Astrocyte (in vitro differentiated cells and primary cell): ENCODE data around the gene PPIL3. TPM values are rescaled to one million over a fixed set of nuclear protein-coding genes. Genes with fewer than 3 reads are reported as not detected.

Experiments used
- DNase-seq: peaks from one replicate; pipeline ENCODE4 v3.0.0-alpha.2; 2010; ENCODE audit warnings: low read depth
- FAIRE-seq: peaks from 2 replicates; lab custom pipeline; 2011; peaks lifted over from hg19 to GRCh38; lab: Jason Lieb, UNC
- H2AFZ ChIP-seq: 2 replicates; pipeline ENCODE4 v1.6.0; 2012; ENCODE audit warnings: low read depth, low read length, inconsistent platforms
- H3K27ac ChIP-seq: 2 replicates; pipeline ENCODE4 v1.5.1; 2011; ENCODE audit warnings: low read depth, low read length, inconsistent platforms
- H3K27me3 ChIP-seq: 2 replicates; pipeline ENCODE4 v1.6.0; 2011; ENCODE audit warnings: low read length, inconsistent platforms; ENCODE audit not compliant: insufficient read depth
- H3K36me3 ChIP-seq: 2 replicates; pipeline ENCODE4 v1.5.1; 2011; ENCODE audit warnings: low read length, inconsistent platforms; ENCODE audit not compliant: insufficient read depth
- H3K4me1 ChIP-seq: 2 replicates; pipeline ENCODE4 v1.5.1; 2011; ENCODE audit warnings: low read length, inconsistent platforms; ENCODE audit not compliant: insufficient read depth
- H3K4me2 ChIP-seq: 2 replicates; pipeline ENCODE4 v1.6.0; 2012; ENCODE audit warnings: low read length, inconsistent platforms
- H3K4me3 ChIP-seq: 2 replicates; pipeline ENCODE4 v1.5.1; 2011; ENCODE audit warnings: low read depth, mild to moderate bottlenecking, low read length, inconsistent platforms; ENCODE audit not compliant: insufficient read depth
- H3K79me2 ChIP-seq: 2 replicates; pipeline ENCODE4 v1.6.0; 2012; ENCODE audit warnings: mild to moderate bottlenecking, low read length, inconsistent platforms; ENCODE audit not compliant: insufficient read depth
- H3K9ac ChIP-seq: 2 replicates; pipeline ENCODE4 v1.6.0; 2012; ENCODE audit warnings: mild to moderate bottlenecking, low read length, inconsistent platforms
- H3K9me3 ChIP-seq: 2 replicates; pipeline ENCODE4 v1.5.1; 2012; ENCODE audit warnings: low read depth, mild to moderate bottlenecking, low read length, inconsistent platforms; ENCODE audit not compliant: insufficient read depth
- H4K20me1 ChIP-seq: 2 replicates; pipeline ENCODE4 v1.6.0; 2012; ENCODE audit warnings: low read length, inconsistent platforms; ENCODE audit not compliant: insufficient read depth
- H3K27ac Mint-ChIP-seq: one replicate; pipeline ENCODE4 v1.8.0; 2021; ENCODE audit warnings: mild to moderate bottlenecking, mixed read lengths; ENCODE audit not compliant: unreplicated experiment
- H3K27me3 Mint-ChIP-seq: one replicate; pipeline ENCODE4 v1.8.0; 2021; ENCODE audit warnings: low read depth, mixed read lengths; ENCODE audit not compliant: unreplicated experiment
- H3K36me3 Mint-ChIP-seq: one replicate; pipeline ENCODE4 v1.8.0; 2021; ENCODE audit warnings: low read depth, mixed read lengths; ENCODE audit not compliant: unreplicated experiment
- H3K4me1 Mint-ChIP-seq: one replicate; pipeline ENCODE4 v1.8.0; 2021; ENCODE audit warnings: low read depth, mixed read lengths; ENCODE audit not compliant: unreplicated experiment
- H3K4me3 Mint-ChIP-seq: one replicate; pipeline ENCODE4 v1.8.0; 2021; ENCODE audit warnings: mild to moderate bottlenecking, moderate library complexity, mixed read lengths; ENCODE audit not compliant: unreplicated experiment
- H3K9me3 Mint-ChIP-seq: one replicate; pipeline ENCODE4 v1.8.0; 2021; ENCODE audit warnings: mild to moderate bottlenecking, mixed read lengths; ENCODE audit not compliant: unreplicated experiment
- CTCF ChIP-seq: IDR thresholded peaks from 2 replicates; pipeline ENCODE4 v1.5.1; 2011; ENCODE audit warnings: low read depth, mild to moderate bottlenecking, inconsistent platforms, low read length, moderate library complexity; ENCODE audit not compliant: insufficient read depth
- EZH2 ChIP-seq: IDR thresholded peaks from 2 replicates; pipeline ENCODE4 v1.6.1; 2012; ENCODE audit warnings: mild to moderate bottlenecking, low read length, inconsistent platforms; ENCODE audit not compliant: insufficient read depth
- total RNA-seq: library from RNA; stranded (reverse); gene quantifications from 2 replicates; pipeline ENCODE4 v1.2.1, GENCODE V29; 2021

Gene PPIL3
- total RNA-seq, 1 donor from 2014 or later = 34.8 TPM

DNA sequence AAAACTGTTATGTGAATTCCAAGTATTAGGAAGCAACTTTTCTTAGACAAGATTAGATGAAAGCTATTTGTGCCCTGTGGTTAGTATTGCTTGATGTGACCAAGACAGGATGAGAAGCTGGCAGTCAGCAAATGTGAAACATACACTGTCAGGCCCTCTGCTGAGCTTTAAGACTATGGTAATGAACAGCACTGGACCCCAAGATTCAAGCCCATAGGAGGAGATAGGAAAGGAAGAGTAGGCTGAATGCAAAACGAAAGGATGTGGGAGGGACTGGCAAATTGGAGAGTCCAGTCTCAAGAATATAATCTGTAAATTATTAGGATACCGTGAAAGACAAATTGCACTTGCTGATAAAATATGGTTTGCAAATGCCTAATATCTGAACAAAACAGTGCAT is 60.8 kb downstream of the PPIL3 start:
- no peaks in the 10 kb centered on the region for H3K36me3 ChIP-seq
- Mint-ChIP-seq H3K27ac (no peak overlapping the region), H3K4me1 (no peaks in the 10 kb centered on the region), H3K36me3 (no peaks in the 10 kb centered on the region), H3K27me3 (no peaks in the 10 kb centered on the region), H3K9me3 (no peaks in the 10 kb centered on the region), H3K4me3 (no peak overlapping the region)
- H3K9me3 ChIP-seq = no peaks in the 10 kb centered on the region
- no peak overlapping the region for H3K4me3 ChIP-seq
- H3K79me2 ChIP-seq = no peaks in the 10 kb centered on the region
- no peak overlapping the region for H2AFZ ChIP-seq
- no peaks in the 10 kb centered on the region for H3K27me3 ChIP-seq
- no peak for FAIRE-seq
- H3K27ac ChIP-seq = no peak overlapping the region
- no peaks in the 10 kb centered on the region for H3K4me1 ChIP-seq
- H4K20me1 ChIP-seq = peaks cover 4% of the 10 kb centered on the region
- no peak for TF ChIP-seq EZH2
- no peak for TF ChIP-seq CTCF
- no peak for DNase-seq
- no peak overlapping the region for H3K9ac ChIP-seq
- H3K4me2 ChIP-seq = no peak overlapping the region

- Mint-ChIP-seq H3K36me3 (peaks cover 17% of the 10 kb centered on the region), H3K27me3 (no peaks in the 10 kb centered on the region), H3K4me1 (peaks cover 8% of the 10 kb centered on the region), H3K9me3 (no peaks in the 10 kb centered on the region), H3K27ac (no peak overlapping the region), H3K4me3 (no peak overlapping the region)
- Histone ChIP-seq H3K36me3 (peaks cover 47% of the 10 kb centered on the region), H3K27ac (no peak overlapping the region), H4K20me1 (peaks cover 44% of the 10 kb centered on the region), H3K9ac (no peak overlapping the region), H3K4me2 (no peak overlapping the region), H3K79me2 (peaks cover 14% of the 10 kb centered on the region), H3K4me1 (no peaks in the 10 kb centered on the region), H3K9me3 (no peaks in the 10 kb centered on the region), H2AFZ (no peak overlapping the region), H3K4me3 (no peak overlapping the region), H3K27me3 (no peaks in the 10 kb centered on the region)
- FAIRE-seq = no peak
- DNase-seq = no peak
- TF ChIP-seq CTCF (no peak), EZH2 (no peak)
Observed at GRCh38 chr2:200821686-200822245, 67.1 kb downstream of the PPIL3 start.

Other genes starting within 250 kb of the PPIL3 start
- gene BZW1, start 77.2 kb downstream of the PPIL3 start, total RNA-seq = 311 and 322 TPM in 2 replicates
- gene CLK1, start 24.4 kb downstream of the PPIL3 start, total RNA-seq = 46.2 and 48.9 TPM in 2 replicates
- gene NIF3L1, start 294 bp upstream of the PPIL3 start, total RNA-seq = 17.4 and 17.8 TPM in 2 replicates
- gene ORC2, start 74.6 kb upstream of the PPIL3 start, total RNA-seq = 25.4 and 25.5 TPM in 2 replicates
- 21.2 and 21.8 TPM in 2 replicates for gene HYCC2, start 182.6 kb upstream of the PPIL3 start, total RNA-seq
- gene NDUFB3, start 182.9 kb upstream of the PPIL3 start, total RNA-seq = 110 and 115 TPM in 2 replicates
- gene CFLAR, start 227.1 kb upstream of the PPIL3 start, total RNA-seq = 34.9 and 47.5 TPM in 2 replicates